Measurements from ENCODE around the gene LGALS3BP.

GRCh38 chr17:78944026-78944425, 35.7 kb downstream of the LGALS3BP start:
- TF ChIP-seq POLR2A (IDR thresholded peaks at IDR 0.05; ENCODE audit: low read depth, low read length), result no peak
- no peak for TF ChIP-seq POLR2AphosphoS5 (IDR thresholded peaks at IDR 0.05; ENCODE audit: low read depth, low read length)
- TF ChIP-seq TAF1 (IDR thresholded peaks at IDR 0.05; ENCODE audit: low read depth, low read length), result no peak
- TF ChIP-seq SPI1 (IDR thresholded peaks at IDR 0.05; ENCODE audit: low read depth, low read length), result no peak
- no peak for TF ChIP-seq POU2F2 (IDR thresholded peaks at IDR 0.05; ENCODE audit: low read depth, low read length)
- TF ChIP-seq PAX5 (IDR thresholded peaks at IDR 0.05; ENCODE audit: insufficient read depth, low read length, severe bottlenecking), result no peak

Measured in GM12891 (cell line).